Small intestine (tissue), 7 donors: ENCODE measurements around the gene ITIH6. TPM values are rescaled to one million over a fixed set of nuclear protein-coding genes. Genes with fewer than 3 reads are reported as not detected.

Source experiments
- DNase-seq, 2 donors: peaks; one replicate each; pipeline versions ENCODE4 v3.0.0 to v3.0.0-alpha.2; 2013
- FAIRE-seq: peaks from 2 replicates; lab custom pipeline; 2012; peaks lifted over from hg19 to GRCh38; lab: Jason Lieb, UNC
- H3K27ac ChIP-seq, 3 donors: one replicate each; pipeline ENCODE4 v1.5.1; 2013; ENCODE audit warnings: low read length in 2 of 3, mild to moderate bottlenecking in 2 of 3, control low read depth in 1 of 3, inconsistent platforms in 1 of 3, low read depth in 1 of 3, moderate library complexity in 1 of 3
- H3K27me3 ChIP-seq, 3 donors: one replicate each; pipeline ENCODE4 v1.6.1; 2013; ENCODE audit warnings: low read length in 3 of 3, inconsistent platforms in 1 of 3; ENCODE audit not compliant: control insufficient read depth in 3 of 3, insufficient read depth in 3 of 3
- H3K36me3 ChIP-seq, 3 donors: one replicate each; pipeline ENCODE4 v1.6.1; 2013; ENCODE audit warnings: low read length in 3 of 3, inconsistent platforms in 1 of 3, low read depth in 1 of 3, mild to moderate bottlenecking in 1 of 3, moderate library complexity in 1 of 3; ENCODE audit not compliant: control insufficient read depth in 3 of 3, insufficient read depth in 2 of 3
- H3K4me1 ChIP-seq, 3 donors: one replicate each; pipeline ENCODE4 v1.6.1; 2013; ENCODE audit warnings: low read length in 2 of 3, inconsistent platforms in 1 of 3, low read depth in 1 of 3, mild to moderate bottlenecking in 1 of 3, moderate library complexity in 1 of 3; ENCODE audit not compliant: control insufficient read depth in 3 of 3, insufficient read depth in 2 of 3
- H3K4me3 ChIP-seq, 3 donors: one replicate each; pipeline ENCODE4 v1.5.1; 2013; ENCODE audit warnings: low read length in 3 of 3, control low read depth in 1 of 3, inconsistent platforms in 1 of 3, low read depth in 1 of 3, mild to moderate bottlenecking in 1 of 3, moderate library complexity in 1 of 3
- H3K9me3 ChIP-seq, 2 donors: one replicate each; pipeline ENCODE4 v1.6.1; 2013; ENCODE audit warnings: low read depth in 1 of 2, low read length in 1 of 2; ENCODE audit not compliant: control insufficient read depth in 2 of 2, insufficient read depth in 1 of 2
- WGBS, 3 donors: extraction: QIAGEN DNeasy Blood & Tissue Kit; methylation state at CpG; one replicate each; pipeline ENCODE4 v1.1.7; 2013; 5-methylcytosine and 5-hydroxymethylcytosine counted together
- polyA plus RNA-seq, 4 donors: library from polyadenylated mRNA; stranded (reverse) in 3 of 4; unstranded in 1 of 4; fragments of 200-250 nt in 3 of 4; fragments of 120-200 nt in 1 of 4; gene quantifications; one replicate each; pipeline versions ENCODE4 v1.2.1 to v1.2.3, GENCODE V29; 2013
- donor health status: healthy with polysubstance abuse.
- donor health status: control.
- donor health status: control.
- donor health status: Bipolar disorder and iron deficiency.
- donor health status: healthy.

The ITIH6 gene
- polyA plus RNA-seq, 4 donors = 0.03 TPM; not detected in 3

DNA sequence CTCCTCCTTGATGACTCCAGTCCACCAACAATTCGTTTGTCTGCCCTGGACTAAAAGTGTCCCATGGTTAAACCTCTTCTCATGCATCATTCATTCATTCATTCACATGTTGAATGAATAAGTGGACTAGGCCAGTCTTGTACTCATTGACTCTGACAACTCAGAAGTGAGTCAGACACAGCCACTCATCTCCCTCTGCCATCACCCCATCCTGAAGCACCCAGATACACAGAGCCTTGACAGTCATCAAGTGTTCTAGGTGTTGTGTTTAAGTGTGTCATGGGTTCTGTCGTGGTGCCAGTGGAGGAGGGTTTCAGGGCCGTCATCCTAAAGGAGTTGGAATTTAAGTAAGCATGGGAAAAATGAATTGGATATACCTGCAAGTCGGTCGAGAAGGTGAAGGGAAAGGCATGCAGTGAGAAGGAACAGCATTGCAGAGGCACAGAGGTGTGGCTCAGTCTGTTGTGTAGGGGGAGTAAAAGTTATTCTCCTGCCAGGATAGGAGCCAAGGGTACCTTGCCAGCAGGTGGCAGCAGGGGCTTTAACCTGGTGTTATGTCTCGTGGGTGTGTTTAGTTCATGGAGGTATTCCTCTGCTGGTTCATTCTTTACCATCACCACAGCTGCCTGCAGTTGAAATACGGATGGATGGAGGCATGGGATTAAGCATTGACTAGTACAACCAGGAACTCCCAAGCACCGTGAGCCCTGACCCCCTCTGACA lies 27.8 kb upstream of the ITIH6 start:
- no peak for DNase-seq
- WGBS, 3 donors = 52 to 77% (median 63%) methylated on average over 8 of the region's 8 CpGs
- no peaks in the 10 kb centered on the region for H3K27me3 ChIP-seq
- no peaks in the 10 kb centered on the region for H3K36me3 ChIP-seq
- H3K9me3 ChIP-seq = no peaks in the 10 kb centered on the region
- H3K4me3 ChIP-seq = no peak overlapping the region
- H3K4me1 ChIP-seq = no peaks in the 10 kb centered on the region
- FAIRE-seq = no peak
- H3K27ac ChIP-seq = no peak overlapping the region

DNA sequence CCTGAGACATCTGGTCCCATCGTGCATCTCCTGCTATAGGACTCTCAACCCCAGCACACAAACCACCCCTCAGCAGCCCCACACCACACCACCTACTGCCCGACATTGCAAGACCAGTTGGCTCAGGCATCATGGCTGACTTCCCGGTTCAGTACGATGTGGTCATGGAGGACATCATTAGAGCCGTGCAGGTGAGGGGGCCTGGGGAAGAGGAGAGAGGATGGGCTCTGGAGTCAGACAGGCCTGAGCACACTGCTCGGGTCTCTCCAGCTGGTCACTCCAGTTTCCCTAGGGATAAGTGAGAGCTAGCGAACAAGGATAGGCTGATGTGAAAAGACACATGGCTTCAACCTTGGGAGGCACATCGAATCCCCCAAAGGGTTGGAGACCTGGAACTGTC lies 26.7 kb upstream of the ITIH6 start:
- no peak for FAIRE-seq
- WGBS, 3 donors = 93 to 97% (median 95%) methylated on average over 8 of the region's 8 CpGs

DNA sequence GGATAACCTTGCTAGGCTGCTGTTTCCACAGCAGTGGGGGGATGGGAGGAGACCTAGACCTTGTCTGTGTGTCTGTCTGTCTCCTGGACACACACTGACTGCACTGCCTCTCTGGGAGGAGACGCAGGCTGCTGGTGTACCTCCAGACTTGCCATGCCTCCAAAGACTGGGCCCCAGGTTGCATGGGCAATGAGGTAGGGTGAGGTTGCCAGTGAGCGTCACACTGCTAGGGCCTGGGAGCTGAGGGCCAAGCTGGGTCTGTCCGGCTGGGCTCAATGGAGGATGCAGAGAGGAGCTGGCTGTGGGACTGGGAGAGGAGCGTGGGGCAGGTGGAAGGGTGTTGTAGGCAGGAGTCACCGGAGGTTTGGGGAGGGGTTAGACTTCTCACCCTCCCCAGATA lies 26.1 kb upstream of the ITIH6 start:
- DNase-seq (no peak), FAIRE-seq (no peak)
- no peaks in the 10 kb centered on the region for H3K9me3 ChIP-seq
- 75 to 92% (median 90%) methylated on average over 4 to 5 of the region's 5 CpGs for WGBS, 3 donors
- no peaks in the 10 kb centered on the region for H3K36me3 ChIP-seq
- H3K4me3 ChIP-seq = no peak overlapping the region
- no peaks in the 10 kb centered on the region for H3K4me1 ChIP-seq
- H3K27me3 ChIP-seq = no peaks in the 10 kb centered on the region
- H3K27ac ChIP-seq = no peak overlapping the region

More for the DNA sequence above, 26.7 kb upstream of the ITIH6 start:
- Histone ChIP-seq H3K27me3 (no peaks in the 10 kb centered on the region), H3K36me3 (no peaks in the 10 kb centered on the region), H3K27ac (no peak overlapping the region), H3K9me3 (no peaks in the 10 kb centered on the region), H3K4me3 (no peak overlapping the region), H3K4me1 (no peaks in the 10 kb centered on the region)
- no peak for DNase-seq

DNA sequence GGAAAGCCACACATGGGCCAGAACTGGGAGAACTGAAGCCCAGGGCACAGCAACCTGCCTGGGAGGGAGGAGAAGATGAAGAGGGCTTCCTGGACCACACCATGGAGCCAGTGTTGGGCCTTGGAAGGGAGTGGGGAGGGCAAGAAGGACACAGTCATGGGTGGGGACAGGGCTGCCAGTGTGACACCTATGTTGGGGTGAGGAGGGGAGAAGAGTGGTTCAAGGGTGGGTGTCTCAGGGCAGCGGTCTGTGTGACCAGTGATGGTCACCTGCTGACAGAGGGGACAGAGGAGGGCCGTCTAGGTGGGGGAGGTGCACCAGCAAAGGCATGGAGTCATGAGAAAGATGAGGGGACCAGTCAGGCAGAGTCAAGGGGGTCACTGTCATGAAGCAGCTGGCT lies 23.3 kb upstream of the ITIH6 start:
- Histone ChIP-seq H3K27me3 (no peaks in the 10 kb centered on the region), H3K9me3 (no peaks in the 10 kb centered on the region), H3K4me3 (no peak overlapping the region), H3K27ac (no peak overlapping the region), H3K36me3 (no peaks in the 10 kb centered on the region), H3K4me1 (no peaks in the 10 kb centered on the region)
- DNase-seq (no peak), FAIRE-seq (no peak)
- 59 to 85% (median 84%) methylated on average over 2 of the region's 2 CpGs for WGBS, 3 donors

DNA sequence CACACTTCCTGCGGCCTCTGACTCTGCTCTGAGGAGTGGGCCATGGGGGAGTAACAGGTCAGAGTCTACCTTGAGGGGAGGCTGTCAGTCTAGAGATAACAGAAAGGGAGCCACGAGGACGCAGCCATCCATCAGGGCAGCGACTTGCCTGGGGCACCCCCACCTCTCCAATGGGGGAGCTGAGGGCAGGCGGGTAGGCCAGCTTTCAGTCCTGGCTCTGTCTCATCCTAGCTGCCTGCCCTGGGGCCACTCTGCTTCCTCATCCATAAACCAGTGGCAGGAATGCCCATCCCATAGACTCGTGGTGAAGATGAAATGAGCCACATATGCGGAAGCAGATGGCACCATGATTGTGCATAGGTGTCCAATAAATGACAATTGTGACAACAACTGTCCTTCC lies 22.7 kb upstream of the ITIH6 start:
- no peak overlapping the region for H3K4me3 ChIP-seq
- WGBS, 3 donors = 73 to 81% (median 75%) methylated on average over 5 to 7 of the region's 7 CpGs
- peaks cover 0 to 3% (median 2%) of the 10 kb centered on the region in 3 donors for H3K36me3 ChIP-seq
- FAIRE-seq (no peak), DNase-seq (no peak)
- no peaks in the 10 kb centered on the region for H3K9me3 ChIP-seq
- H3K27me3 ChIP-seq = no peaks in the 10 kb centered on the region
- no peak overlapping the region for H3K27ac ChIP-seq
- H3K4me1 ChIP-seq = no peaks in the 10 kb centered on the region

DNA sequence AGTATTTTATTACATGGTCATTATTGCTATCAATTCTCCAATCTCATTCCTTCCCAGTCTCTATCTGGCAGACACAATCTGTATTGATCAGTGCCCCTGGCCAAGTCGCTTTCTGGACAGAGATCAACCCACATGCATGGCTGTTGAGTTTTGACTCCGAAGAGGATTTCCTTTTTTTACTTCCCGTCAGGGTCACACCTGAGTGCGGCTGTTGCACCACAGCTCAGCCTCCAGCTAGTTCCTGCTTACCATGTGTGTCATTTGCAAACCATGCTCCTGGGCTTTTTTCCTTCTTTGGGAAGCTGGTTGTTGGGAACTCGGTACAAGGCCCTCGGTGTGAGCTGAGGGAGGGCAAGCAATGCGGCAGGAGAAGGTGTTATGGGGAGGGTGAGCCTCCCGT lies 21.1 kb upstream of the ITIH6 start:
- H3K27ac ChIP-seq = no peak overlapping the region
- DNase-seq (peak in 1 of 2 donors; percentile 6), FAIRE-seq (no peak)
- no peaks in the 10 kb centered on the region for H3K9me3 ChIP-seq
- H3K4me1 ChIP-seq = no peaks in the 10 kb centered on the region
- WGBS, 3 donors = 45 to 50% (median 47%) methylated on average over 8 of the region's 8 CpGs
- H3K27me3 ChIP-seq = no peaks in the 10 kb centered on the region
- H3K36me3 ChIP-seq = peaks cover 3 to 11% (median 4%) of the 10 kb centered on the region in 3 donors
- H3K4me3 ChIP-seq = no peak overlapping the region

DNA sequence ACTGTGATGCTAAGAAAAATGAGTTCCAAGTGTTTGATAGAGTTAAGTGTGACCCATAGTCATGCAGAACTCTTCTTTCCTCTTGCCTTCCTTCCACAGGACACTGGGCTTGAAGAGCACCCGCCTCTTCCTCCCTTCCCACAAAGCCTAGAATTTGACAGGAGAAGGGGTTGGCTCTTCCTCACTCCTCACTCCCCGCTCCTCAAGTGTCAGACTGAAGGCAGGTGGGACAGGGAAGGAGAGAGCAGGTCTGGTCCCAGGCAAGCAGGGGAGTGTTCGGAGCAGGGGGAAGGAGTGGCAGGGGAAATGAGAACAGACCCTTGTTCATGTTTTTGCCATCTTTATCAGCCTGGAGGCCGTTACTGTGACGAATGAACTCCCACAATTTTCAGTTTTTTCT lies 20.2 kb upstream of the ITIH6 start:
- WGBS, 3 donors = 53 to 71% (median 68%) methylated on average over 4 to 5 of the region's 5 CpGs
- peaks cover 3 to 15% (median 4%) of the 10 kb centered on the region in 3 donors for H3K36me3 ChIP-seq
- no peak for DNase-seq
- no peaks in the 10 kb centered on the region for H3K27me3 ChIP-seq
- H3K9me3 ChIP-seq = no peaks in the 10 kb centered on the region
- no peaks in the 10 kb centered on the region for H3K4me1 ChIP-seq
- no peak overlapping the region for H3K27ac ChIP-seq
- FAIRE-seq = no peak
- H3K4me3 ChIP-seq = no peak overlapping the region

DNA sequence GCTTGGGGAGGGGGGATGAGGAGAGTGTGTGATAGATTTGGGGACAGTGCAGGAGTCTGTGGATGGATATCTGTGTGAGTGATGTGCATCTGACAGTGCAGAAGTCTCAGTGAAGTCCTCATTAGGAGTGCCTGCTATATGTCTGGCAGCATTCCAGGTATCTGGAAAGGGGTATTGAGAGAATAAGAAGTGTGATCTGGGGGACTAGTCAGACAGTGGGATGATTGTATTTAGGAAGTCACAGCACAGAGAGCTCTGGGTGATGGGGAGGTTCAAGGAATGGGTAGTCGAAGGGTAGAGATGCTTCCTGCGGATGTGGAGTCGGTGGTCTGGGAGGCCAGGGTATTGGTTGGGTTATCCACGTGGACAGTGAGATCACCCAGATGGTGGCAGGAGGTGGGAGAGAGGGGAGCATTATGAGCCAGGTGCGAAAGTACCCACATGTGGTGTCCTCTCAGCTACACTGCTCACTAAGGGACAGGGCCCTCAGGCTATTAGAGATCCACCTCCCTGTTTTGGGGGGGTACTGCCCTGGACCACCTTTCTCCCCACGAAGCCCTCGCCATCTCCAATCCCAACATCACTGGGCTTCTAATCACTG lies 19.3 kb upstream of the ITIH6 start:
- H3K9me3 ChIP-seq = no peaks in the 10 kb centered on the region
- FAIRE-seq (no peak), DNase-seq (no peak)
- 65 to 76% (median 72%) methylated on average over 7 of the region's 7 CpGs for WGBS, 3 donors
- H3K27me3 ChIP-seq = no peaks in the 10 kb centered on the region
- H3K36me3 ChIP-seq = peaks cover 3 to 22% (median 4%) of the 10 kb centered on the region in 3 donors
- H3K4me3 ChIP-seq = no peak overlapping the region
- H3K4me1 ChIP-seq = no peaks in the 10 kb centered on the region
- H3K27ac ChIP-seq = no peak overlapping the region
